ENCODE results near the gene MAP1S.
A peak's percentile ranks its signal among the peaks of the same experiment; 100 is the strongest.

Gene MAP1S

GRCh38 chr19:17718947-17719711 lies at the start of gene MAP1S:
Gene MAP1S, plus strand, starts transcription at chr19:17719480. Its CDS starts 23 bp downstream, at chr19:17719503.
- peak; percentile 72 to 76 for DNase-seq

- peak; percentile 40 to 45 for DNase-seq
These were observed 47.4 kb upstream of the MAP1S start for GRCh38 chr19:17671906-17672305.

- DNase-seq = no peak
These were observed 45.1 kb upstream of the MAP1S start for GRCh38 chr19:17673937-17674799.

GRCh38 chr19:17676295-17676694 lies 43.0 kb upstream of the MAP1S start:
- DNase-seq = no peak

GRCh38 chr19:17677002-17677401 lies 42.3 kb upstream of the MAP1S start:
- DNase-seq = peak in 1 of 2 experiments; percentile 16

- no peak for DNase-seq
These were observed 40.4 kb upstream of the MAP1S start for GRCh38 chr19:17678836-17679235.

- DNase-seq = no peak
These were observed 39.6 kb upstream of the MAP1S start for GRCh38 chr19:17679526-17680229.

GRCh38 chr19:17680230-17680722 lies 39.0 kb upstream of the MAP1S start:
- DNase-seq = peak; percentile 41 to 49

- DNase-seq = peak; percentile 30 to 48
These were observed 37.7 kb upstream of the MAP1S start for GRCh38 chr19:17681505-17682125.

GRCh38 chr19:17682273-17682672 lies 37.0 kb upstream of the MAP1S start:
- DNase-seq = no peak

- DNase-seq = no peak
These were observed 36.2 kb upstream of the MAP1S start for GRCh38 chr19:17683078-17683477.

- DNase-seq = no peak
These were observed 35.0 kb upstream of the MAP1S start for GRCh38 chr19:17684256-17684655.

GRCh38 chr19:17685451-17686022 lies 33.7 kb upstream of the MAP1S start:
- no peak for DNase-seq

- no peak for DNase-seq
These were observed 33.2 kb upstream of the MAP1S start for GRCh38 chr19:17686023-17686521.

- DNase-seq = no peak
These were observed 32.7 kb upstream of the MAP1S start for GRCh38 chr19:17686592-17687024.

GRCh38 chr19:17687141-17687856 lies 32.0 kb upstream of the MAP1S start:
- DNase-seq = no peak

- peak; percentile 54 to 56 for DNase-seq
These were observed 31.2 kb upstream of the MAP1S start, which contains the start of gene UNC13A for GRCh38 chr19:17687857-17688784. Gene UNC13A, minus strand, starts transcription at chr19:17688354. Its CDS starts 155 bp downstream, at chr19:17688199.

- DNase-seq = no peak
These were observed 30.3 kb upstream of the MAP1S start for GRCh38 chr19:17688853-17689595.

GRCh38 chr19:17692566-17692965 lies 26.7 kb upstream of the MAP1S start:
- no peak for DNase-seq

All from activated CD4-positive, alpha-beta T cell treated with anti-CD3 and anti-CD28 coated beads, Interleukin-2, amount 50 U/mL, for 48 hours (primary cell).